ENCODE measurements around the gene SMCR8. TPM values are rescaled to one million over a fixed set of nuclear protein-coding genes. Genes with fewer than 3 reads are reported as not detected.

SMCR8 gene
- total RNA-seq, 1 donor from 2014 or later: 13.4 TPM

DNA sequence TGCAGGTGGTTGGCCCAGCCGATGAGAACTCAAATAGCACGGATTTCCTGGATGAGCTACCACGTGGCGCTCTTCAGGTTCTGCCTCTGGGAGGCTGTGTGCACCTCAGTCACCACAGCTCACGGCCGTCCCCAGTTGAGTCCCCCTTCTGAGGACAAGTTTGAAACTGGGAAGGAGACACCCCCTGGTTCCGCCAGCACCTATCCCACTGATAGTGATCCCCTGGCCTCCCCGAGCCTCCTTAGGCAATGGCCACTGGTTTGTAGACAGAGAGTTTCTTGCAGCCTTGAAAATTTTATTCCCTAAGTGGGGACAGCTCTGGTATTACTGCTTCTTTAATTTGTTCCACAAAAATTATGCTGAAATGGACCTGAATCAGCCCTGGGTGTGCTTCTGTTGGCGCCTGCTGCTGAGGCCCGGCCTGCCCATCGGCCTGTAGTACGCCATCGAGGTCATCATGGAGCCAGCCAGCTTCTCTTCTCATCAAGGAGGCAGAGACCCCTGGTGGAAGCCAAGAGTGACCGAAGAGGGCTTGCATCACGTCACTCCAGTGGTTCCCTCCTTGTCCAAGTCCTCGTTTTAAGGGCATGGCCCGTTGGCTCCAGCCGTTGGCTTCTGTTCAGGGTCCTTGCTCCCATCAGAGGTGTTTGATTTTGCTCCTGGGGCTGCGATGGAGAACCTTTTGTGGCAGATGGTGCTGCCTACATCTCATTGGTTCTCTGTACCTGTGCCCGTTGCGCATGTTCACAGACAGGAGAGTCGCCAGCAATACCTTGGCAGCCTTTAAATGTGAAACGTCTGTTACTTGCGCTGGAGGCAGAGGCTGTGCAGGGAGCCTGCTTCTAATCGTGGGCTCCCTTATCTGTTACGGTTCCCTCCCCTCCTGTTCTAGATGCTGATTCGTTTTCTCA, 9.3 kb downstream of the SMCR8 start:
- no peak for DNase-seq (ENCODE audit: low read depth)
- FAIRE-seq: no peak
- Histone ChIP-seq H3K27me3 (ENCODE audit: control insufficient read depth, insufficient read depth, low read length) (no peaks in the 10 kb centered on the region), H3K36me3 (ENCODE audit: control insufficient read depth, insufficient read depth, low read length) (peaks cover 20% of the 10 kb centered on the region), H3K4me3 (ENCODE audit: low read depth, low read length) (no peak overlapping the region)
- TF ChIP-seq, protein P1, sequence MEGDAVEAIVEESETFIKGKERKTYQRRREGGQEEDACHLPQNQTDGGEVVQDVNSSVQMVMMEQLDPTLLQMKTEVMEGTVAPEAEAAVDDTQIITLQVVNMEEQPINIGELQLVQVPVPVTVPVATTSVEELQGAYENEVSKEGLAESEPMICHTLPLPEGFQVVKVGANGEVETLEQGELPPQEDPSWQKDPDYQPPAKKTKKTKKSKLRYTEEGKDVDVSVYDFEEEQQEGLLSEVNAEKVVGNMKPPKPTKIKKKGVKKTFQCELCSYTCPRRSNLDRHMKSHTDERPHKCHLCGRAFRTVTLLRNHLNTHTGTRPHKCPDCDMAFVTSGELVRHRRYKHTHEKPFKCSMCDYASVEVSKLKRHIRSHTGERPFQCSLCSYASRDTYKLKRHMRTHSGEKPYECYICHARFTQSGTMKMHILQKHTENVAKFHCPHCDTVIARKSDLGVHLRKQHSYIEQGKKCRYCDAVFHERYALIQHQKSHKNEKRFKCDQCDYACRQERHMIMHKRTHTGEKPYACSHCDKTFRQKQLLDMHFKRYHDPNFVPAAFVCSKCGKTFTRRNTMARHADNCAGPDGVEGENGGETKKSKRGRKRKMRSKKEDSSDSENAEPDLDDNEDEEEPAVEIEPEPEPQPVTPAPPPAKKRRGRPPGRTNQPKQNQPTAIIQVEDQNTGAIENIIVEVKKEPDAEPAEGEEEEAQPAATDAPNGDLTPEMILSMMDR (IDR thresholded peaks at IDR 0.05; ENCODE audit: insufficient read depth, low read length, severe bottlenecking): no peak

DNA sequence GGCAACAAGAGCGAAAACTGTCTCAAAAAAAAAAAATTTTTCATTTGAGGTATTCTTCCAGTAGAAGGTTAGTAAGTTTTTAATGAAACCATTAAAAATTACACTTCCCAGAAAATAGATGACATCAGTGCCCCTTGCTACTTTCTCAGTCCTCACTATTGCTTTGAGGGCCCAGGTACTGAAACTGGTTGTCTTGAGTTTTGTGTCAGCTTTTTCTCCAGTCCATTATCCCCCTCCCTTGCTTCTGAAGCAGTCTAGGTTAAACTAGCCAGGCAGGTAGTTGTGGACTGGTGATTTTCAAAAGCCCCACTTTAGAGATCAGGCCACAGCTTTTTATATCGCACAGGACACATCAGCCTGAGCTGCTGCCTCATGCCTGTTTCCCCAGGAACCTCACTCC, 10.9 kb downstream of the SMCR8 start:
- no peak for DNase-seq (ENCODE audit: low read depth)
- no peak for FAIRE-seq
- TF ChIP-seq, protein P1 (IDR thresholded peaks at IDR 0.05; ENCODE audit: insufficient read depth, low read length, severe bottlenecking): no peak
- peaks cover 20% of the 10 kb centered on the region for H3K36me3 ChIP-seq (ENCODE audit: control insufficient read depth, insufficient read depth, low read length)
- H3K27me3 ChIP-seq (ENCODE audit: control insufficient read depth, insufficient read depth, low read length): no peaks in the 10 kb centered on the region
- no peak overlapping the region for H3K4me3 ChIP-seq (ENCODE audit: low read depth, low read length)

DNA sequence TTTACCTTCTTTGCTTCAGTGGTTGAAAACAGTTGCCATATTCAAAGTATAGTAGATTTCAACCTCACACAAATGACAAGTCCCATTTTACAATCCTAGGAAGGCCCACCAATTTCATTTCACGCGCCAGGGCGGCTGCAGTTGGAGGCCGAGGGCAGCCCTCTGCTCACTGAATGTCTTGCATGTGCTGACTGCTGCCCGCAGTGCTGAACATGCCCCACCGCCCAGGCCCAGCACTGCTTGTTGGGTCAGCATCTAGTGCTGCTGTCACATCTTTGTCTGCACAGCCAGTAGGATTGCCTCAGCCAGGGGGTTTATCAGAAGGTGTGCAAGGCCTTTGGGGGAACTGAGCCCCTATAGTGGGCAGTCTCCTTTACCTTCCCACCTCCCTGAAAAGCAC, 11.5 kb downstream of the SMCR8 start:
- FAIRE-seq (no peak), DNase-seq (ENCODE audit: low read depth) (no peak)
- H3K27me3 ChIP-seq (ENCODE audit: control insufficient read depth, insufficient read depth, low read length): no peaks in the 10 kb centered on the region
- TF ChIP-seq, protein P1 (IDR thresholded peaks at IDR 0.05; ENCODE audit: insufficient read depth, low read length, severe bottlenecking): no peak
- H3K36me3 ChIP-seq (ENCODE audit: control insufficient read depth, insufficient read depth, low read length): peaks cover 20% of the 10 kb centered on the region
- no peak overlapping the region for H3K4me3 ChIP-seq (ENCODE audit: low read depth, low read length)

DNA sequence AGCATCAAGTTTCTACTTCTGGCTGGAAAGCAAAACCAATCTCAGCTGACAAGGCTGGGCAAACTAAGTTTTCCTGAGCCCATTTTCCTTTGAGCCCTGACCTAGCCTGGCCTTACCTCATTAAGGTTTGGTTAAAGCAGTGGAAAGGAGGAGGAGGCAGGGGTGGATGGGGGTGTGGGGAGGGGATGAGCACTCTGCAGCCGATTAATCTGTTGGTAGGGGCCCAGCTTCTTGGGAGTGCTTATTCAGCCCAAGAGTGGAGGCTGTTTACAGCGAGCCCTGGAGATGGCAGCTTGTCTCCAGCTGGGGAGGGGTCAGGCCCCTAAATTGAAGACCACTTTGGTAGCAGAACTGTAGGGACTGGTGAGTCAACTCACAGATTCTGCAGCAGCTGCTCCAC, 12.0 kb downstream of the SMCR8 start:
- TF ChIP-seq, protein P1 (IDR thresholded peaks at IDR 0.05; ENCODE audit: insufficient read depth, low read length, severe bottlenecking): no peak
- H3K4me3 ChIP-seq (ENCODE audit: low read depth, low read length): no peak overlapping the region
- H3K36me3 ChIP-seq (ENCODE audit: control insufficient read depth, insufficient read depth, low read length): peaks cover 20% of the 10 kb centered on the region
- DNase-seq (ENCODE audit: low read depth) (no peak), FAIRE-seq (no peak)
- H3K27me3 ChIP-seq (ENCODE audit: control insufficient read depth, insufficient read depth, low read length): no peaks in the 10 kb centered on the region

DNA sequence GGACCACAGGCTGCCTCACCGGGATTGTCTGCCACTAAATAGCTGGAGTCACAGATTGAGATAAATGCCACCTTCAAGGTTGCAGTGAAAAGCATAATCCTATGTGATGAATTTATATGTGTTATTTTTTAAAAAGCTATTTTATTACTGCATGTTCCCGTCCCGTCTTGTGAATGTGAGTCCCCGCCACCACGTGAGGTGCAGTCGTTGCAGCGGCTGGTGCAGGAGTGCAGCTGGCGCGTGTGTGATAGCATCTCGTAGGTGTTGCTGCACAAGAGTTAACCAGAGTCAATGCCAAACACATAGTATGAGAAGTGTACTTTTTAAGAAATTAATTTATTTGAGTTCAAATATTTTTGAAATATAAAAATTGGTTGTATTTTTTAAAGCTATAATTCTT, 12.5 kb downstream of the SMCR8 start:
- no peak overlapping the region for H3K4me3 ChIP-seq (ENCODE audit: low read depth, low read length)
- H3K27me3 ChIP-seq (ENCODE audit: control insufficient read depth, insufficient read depth, low read length): no peaks in the 10 kb centered on the region
- H3K36me3 ChIP-seq (ENCODE audit: control insufficient read depth, insufficient read depth, low read length): peaks cover 20% of the 10 kb centered on the region
- DNase-seq (ENCODE audit: low read depth) (no peak), FAIRE-seq (no peak)
- TF ChIP-seq, protein P1 (IDR thresholded peaks at IDR 0.05; ENCODE audit: insufficient read depth, low read length, severe bottlenecking): no peak
